DND-41 (cell line): ENCODE measurements around the gene INHBA.

Source experiments
- ATAC-seq: fragments of 200-7000 bp; cut with Tn5 transposase; 3 replicates; pipeline ENCODE4 v1.9.1; 2021; ENCODE audit warnings: low read depth; ENCODE audit not compliant: insufficient read depth
- DNase-seq: peaks from one replicate; pipeline ENCODE4 v3.0.0-alpha.2; 2020
- H2AFZ ChIP-seq: 2 replicates; pipeline ENCODE4 v1.6.0; 2012; ENCODE audit warnings: low read depth, low read length
- H3K27ac ChIP-seq: 2 replicates; pipeline ENCODE4 v1.5.1; 2012; ENCODE audit warnings: low read length, inconsistent platforms
- H3K27me3 ChIP-seq: fragments of 200-600 bp; sonication (generic); 2 replicates; pipeline ENCODE4 v1.6.0; 2012; ENCODE audit warnings: low read length, mild to moderate bottlenecking, inconsistent platforms; ENCODE audit not compliant: insufficient read depth, poor library complexity
- H3K36me3 ChIP-seq: 2 replicates; pipeline ENCODE4 v1.5.1; 2012; ENCODE audit warnings: low read length, inconsistent platforms; ENCODE audit not compliant: insufficient read depth
- H3K4me1 ChIP-seq: 2 replicates; pipeline ENCODE4 v1.5.1; 2012; ENCODE audit warnings: mild to moderate bottlenecking, low read length; ENCODE audit not compliant: insufficient read depth
- H3K4me2 ChIP-seq: 2 replicates; pipeline ENCODE4 v1.6.0; 2012; ENCODE audit warnings: mild to moderate bottlenecking, moderate library complexity, low read length, inconsistent platforms; ENCODE audit not compliant: insufficient read depth
- H3K4me3 ChIP-seq, 2 experiments: fragments of 200-600 bp in 1 of 2; shearing (Covaris generic) in 1 of 2; 2 replicates each; pipeline ENCODE4 v1.5.1; 2012 to 2016; ENCODE audit warnings: inconsistent platforms in 2 of 2, low read length in 2 of 2, mild to moderate bottlenecking in 2 of 2, low read depth in 1 of 2, moderate library complexity in 1 of 2
- H3K79me2 ChIP-seq: 2 replicates; pipeline ENCODE4 v1.6.0; 2012; ENCODE audit warnings: low read length, inconsistent platforms; ENCODE audit not compliant: insufficient read depth
- H3K9ac ChIP-seq: 2 replicates; pipeline ENCODE4 v1.6.0; 2012; ENCODE audit warnings: low read depth, mild to moderate bottlenecking, inconsistent platforms, low read length, moderate library complexity
- H3K9me3 ChIP-seq: 2 replicates; pipeline ENCODE4 v1.5.1; 2012; ENCODE audit warnings: low read length, moderate library complexity, mild to moderate bottlenecking, inconsistent platforms; ENCODE audit not compliant: insufficient read depth, severe bottlenecking
- H4K20me1 ChIP-seq: 2 replicates; pipeline ENCODE4 v1.6.0; 2012; ENCODE audit warnings: low read length; ENCODE audit not compliant: insufficient read depth
- CTCF ChIP-seq: IDR thresholded peaks from 2 replicates; pipeline ENCODE4 v1.5.1; 2012; ENCODE audit warnings: borderline replicate concordance, low read length, moderate library complexity, mild to moderate bottlenecking; ENCODE audit not compliant: poor library complexity, severe bottlenecking; ENCODE audit errors: extremely low read depth
- EZH2 ChIP-seq: IDR thresholded peaks from 3 replicates; pipeline ENCODE4 v1.6.1; 2012; ENCODE audit warnings: borderline replicate concordance, low read depth, mild to moderate bottlenecking, moderate library complexity, low read length, inconsistent platforms; ENCODE audit not compliant: severe bottlenecking

Gene INHBA

GRCh38 chr7:41747961-41748360 is 45.1 kb upstream of the INHBA start:
- no peak for ATAC-seq

GRCh38 chr7:41745451-41745850 is 42.6 kb upstream of the INHBA start:
- H3K36me3 ChIP-seq = no peaks in the 10 kb centered on the region

More at GRCh38 chr7:41747961-41748360, 45.1 kb upstream of the INHBA start:
- no peak overlapping the region for H3K4me3 ChIP-seq
- no peaks in the 10 kb centered on the region for H3K4me1 ChIP-seq
- H3K27ac ChIP-seq = no peak overlapping the region
- TF ChIP-seq CTCF (no peak), EZH2 (no peak)
- H3K79me2 ChIP-seq = no peaks in the 10 kb centered on the region
- no peaks in the 10 kb centered on the region for H3K9me3 ChIP-seq
- no peaks in the 10 kb centered on the region for H4K20me1 ChIP-seq
- no peak overlapping the region for H3K9ac ChIP-seq
- H3K4me2 ChIP-seq = no peak overlapping the region
- H3K36me3 ChIP-seq = no peaks in the 10 kb centered on the region
- no peak for DNase-seq
- H2AFZ ChIP-seq = no peak overlapping the region
- H3K27me3 ChIP-seq = no peaks in the 10 kb centered on the region

GRCh38 chr7:41744161-41744560 is 41.3 kb upstream of the INHBA start:
- no peak overlapping the region for H3K4me2 ChIP-seq
- H3K9ac ChIP-seq = no peak overlapping the region
- no peaks in the 10 kb centered on the region for H3K36me3 ChIP-seq
- H3K4me1 ChIP-seq = no peaks in the 10 kb centered on the region
- no peak overlapping the region for H3K27ac ChIP-seq
- DNase-seq (no peak), ATAC-seq (no peak)
- H3K4me3 ChIP-seq = no peak overlapping the region
- H3K79me2 ChIP-seq = no peaks in the 10 kb centered on the region
- no peaks in the 10 kb centered on the region for H4K20me1 ChIP-seq
- no peak overlapping the region for H2AFZ ChIP-seq
- no peak for TF ChIP-seq EZH2
- TF ChIP-seq CTCF = no peak
- peaks cover 5% of the 10 kb centered on the region for H3K9me3 ChIP-seq
- H3K27me3 ChIP-seq = no peaks in the 10 kb centered on the region

More at GRCh38 chr7:41745451-41745850, 42.6 kb upstream of the INHBA start:
- ATAC-seq (no peak), DNase-seq (no peak)
- H4K20me1 ChIP-seq = no peaks in the 10 kb centered on the region
- no peak overlapping the region for H3K4me2 ChIP-seq
- no peak overlapping the region for H3K4me3 ChIP-seq
- no peaks in the 10 kb centered on the region for H3K4me1 ChIP-seq
- H3K79me2 ChIP-seq = no peaks in the 10 kb centered on the region
- no peaks in the 10 kb centered on the region for H3K27me3 ChIP-seq
- H3K9ac ChIP-seq = no peak overlapping the region
- H3K9me3 ChIP-seq = peaks cover 5% of the 10 kb centered on the region
- no peak overlapping the region for H2AFZ ChIP-seq
- no peak overlapping the region for H3K27ac ChIP-seq
- TF ChIP-seq CTCF (no peak), EZH2 (no peak)
